Lung (tissue), 12 donors: Measurements from ENCODE around the gene ABCF2. TPM values are rescaled to one million over a fixed set of nuclear protein-coding genes. Genes with fewer than 3 reads are reported as not detected.

Experiments
- ATAC-seq: fragments of 200-7000 bp; cut with Tn5 transposase; one replicate; pipeline ENCODE4 v1.9.1; 2020; ENCODE audit warnings: moderate number of reproducible peaks; ENCODE audit not compliant: insufficient read depth, low FRiP score
- DNase-seq, 3 donors: peaks; one replicate each; pipeline ENCODE4 v3.0.0-alpha.2; 2013 to 2017
- H3K27ac ChIP-seq, 2 donors: one replicate each; pipeline ENCODE4 v1.5.1; 2013; ENCODE audit warnings: mild to moderate bottlenecking in 2 of 2, moderate library complexity in 2 of 2, control low read depth in 1 of 2, inconsistent platforms in 1 of 2, low read depth in 1 of 2, low read length in 1 of 2
- H3K27me3 ChIP-seq, 3 donors: one replicate each; pipeline ENCODE4 v1.5.1; 2013; ENCODE audit warnings: low read length in 2 of 3; ENCODE audit not compliant: control insufficient read depth in 3 of 3, insufficient read depth in 3 of 3
- H3K36me3 ChIP-seq, 4 donors: one replicate each; pipeline ENCODE4 v1.5.1; 2013; ENCODE audit warnings: low read length in 4 of 4, mild to moderate bottlenecking in 1 of 4, moderate library complexity in 1 of 4; ENCODE audit not compliant: control insufficient read depth in 4 of 4, insufficient read depth in 4 of 4
- H3K4me1 ChIP-seq, 5 donors: one replicate each; pipeline ENCODE4 v1.5.1; 2013; ENCODE audit warnings: low read length in 5 of 5, mild to moderate bottlenecking in 2 of 5, moderate library complexity in 1 of 5; ENCODE audit not compliant: control insufficient read depth in 5 of 5, insufficient read depth in 5 of 5
- H3K4me3 ChIP-seq: one replicate; pipeline ENCODE4 v1.5.1; 2013; ENCODE audit warnings: mild to moderate bottlenecking, control low read depth, moderate library complexity
- H3K9ac ChIP-seq, 2 donors: one replicate each; pipeline ENCODE4 v1.5.1; 2013; ENCODE audit warnings: low read length in 2 of 2, control low read depth in 1 of 2; ENCODE audit not compliant: insufficient read depth in 1 of 2
- H3K9me3 ChIP-seq, 4 donors: one replicate each; pipeline ENCODE4 v1.5.1; 2013; ENCODE audit warnings: low read length in 3 of 4, mild to moderate bottlenecking in 1 of 4, moderate library complexity in 1 of 4; ENCODE audit not compliant: control insufficient read depth in 4 of 4, insufficient read depth in 3 of 4
- WGBS, 2 donors: extraction: QIAGEN DNeasy Blood & Tissue Kit; methylation state at CpG; one replicate each; pipeline ENCODE4 v1.1.7; 2013; 5-methylcytosine and 5-hydroxymethylcytosine counted together
- polyA plus RNA-seq, 2 donors: library from polyadenylated mRNA; stranded (reverse); fragments of 200-250 nt; gene quantifications; one replicate each; pipeline ENCODE4 v1.2.1, GENCODE V29; 2013
- total RNA-seq, 2 donors: library from RNA; depleted of rRNA in 1 of 2; stranded (reverse); fragments of >200 nt in 1 of 2; gene quantifications; one replicate each; pipeline ENCODE4 v1.2.1, GENCODE V29; 2014 to 2021
- TF ChIP-seq, protein P1 (sequence below): IDR thresholded peaks from 2 replicates; pipeline ENCODE4 v1.5.1; 2012; ENCODE audit warnings: mild to moderate bottlenecking; ENCODE audit errors: control extremely low read depth, extremely low read depth
- donor health status: control.
- donor health status: control.
- donor health status: Bipolar disorder and iron deficiency.
- donor health status: healthy.
- donor health status: DM: yes; HTN: yes; CAD: no.

ABCF2 gene
- total and polyA plus RNA-seq, 4 donors = 13.2 to 36.3 (median 25.8) TPM

DNA sequence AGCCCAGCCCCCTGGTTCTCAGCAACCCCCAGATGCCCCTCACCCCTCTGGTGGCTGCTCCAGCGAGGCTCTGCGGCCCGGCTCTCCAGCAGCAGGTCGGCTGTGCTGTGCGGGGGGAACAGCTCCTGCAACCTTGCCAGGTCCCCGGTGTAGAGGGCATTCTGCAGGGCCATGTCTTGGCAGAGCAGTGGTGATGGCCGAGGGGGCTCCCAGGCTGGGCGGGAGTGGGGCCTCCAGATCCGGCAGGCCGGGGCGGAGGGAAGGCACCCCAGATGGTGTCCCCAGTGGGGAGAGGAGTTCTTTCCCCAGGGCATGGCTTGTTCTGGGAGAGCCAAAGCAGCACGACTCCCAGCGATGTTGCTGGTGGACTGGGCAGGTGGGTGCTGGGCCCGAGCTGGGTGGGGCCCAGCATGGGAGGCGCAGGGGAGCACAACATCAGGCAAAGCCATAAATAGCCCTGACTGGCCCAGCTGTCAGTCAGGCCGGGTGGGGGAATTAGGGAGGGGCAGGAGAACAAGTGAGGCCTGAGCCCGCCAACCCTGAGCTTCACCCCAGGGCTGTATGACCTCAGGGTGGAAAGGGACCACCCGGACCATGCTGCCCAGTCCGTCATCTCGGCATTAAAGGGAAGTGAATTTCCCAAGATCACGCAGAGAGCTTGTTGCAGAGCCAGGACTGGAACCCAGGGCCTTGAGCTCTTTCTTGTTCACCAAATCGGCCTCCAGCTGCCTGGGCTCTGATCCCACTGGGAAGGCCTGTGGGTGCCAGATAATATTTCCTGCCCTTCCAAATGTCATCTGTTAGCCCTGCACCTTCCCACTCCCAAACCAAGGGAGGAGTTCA lies 39.4 kb downstream of the ABCF2 start:
- Histone ChIP-seq H3K27ac (peak overlapping the region in 1 of 2 donors; percentile 90), H3K4me1 (peaks cover 0 to 5% (median 0%) of the 10 kb centered on the region in 5 donors), H3K27me3 (no peaks in the 10 kb centered on the region), H3K9ac (no peak overlapping the region), H3K9me3 (no peaks in the 10 kb centered on the region), H3K36me3 (no peaks in the 10 kb centered on the region), H3K4me3 (no peak overlapping the region)
- TF ChIP-seq, protein P1, sequence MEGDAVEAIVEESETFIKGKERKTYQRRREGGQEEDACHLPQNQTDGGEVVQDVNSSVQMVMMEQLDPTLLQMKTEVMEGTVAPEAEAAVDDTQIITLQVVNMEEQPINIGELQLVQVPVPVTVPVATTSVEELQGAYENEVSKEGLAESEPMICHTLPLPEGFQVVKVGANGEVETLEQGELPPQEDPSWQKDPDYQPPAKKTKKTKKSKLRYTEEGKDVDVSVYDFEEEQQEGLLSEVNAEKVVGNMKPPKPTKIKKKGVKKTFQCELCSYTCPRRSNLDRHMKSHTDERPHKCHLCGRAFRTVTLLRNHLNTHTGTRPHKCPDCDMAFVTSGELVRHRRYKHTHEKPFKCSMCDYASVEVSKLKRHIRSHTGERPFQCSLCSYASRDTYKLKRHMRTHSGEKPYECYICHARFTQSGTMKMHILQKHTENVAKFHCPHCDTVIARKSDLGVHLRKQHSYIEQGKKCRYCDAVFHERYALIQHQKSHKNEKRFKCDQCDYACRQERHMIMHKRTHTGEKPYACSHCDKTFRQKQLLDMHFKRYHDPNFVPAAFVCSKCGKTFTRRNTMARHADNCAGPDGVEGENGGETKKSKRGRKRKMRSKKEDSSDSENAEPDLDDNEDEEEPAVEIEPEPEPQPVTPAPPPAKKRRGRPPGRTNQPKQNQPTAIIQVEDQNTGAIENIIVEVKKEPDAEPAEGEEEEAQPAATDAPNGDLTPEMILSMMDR = no peak
- DNase-seq (no peak), ATAC-seq (no peak)
- whole genome bisulfite sequencing, 2 donors = 85 to 87% methylated on average over 22 of the region's 22 CpGs

DNA sequence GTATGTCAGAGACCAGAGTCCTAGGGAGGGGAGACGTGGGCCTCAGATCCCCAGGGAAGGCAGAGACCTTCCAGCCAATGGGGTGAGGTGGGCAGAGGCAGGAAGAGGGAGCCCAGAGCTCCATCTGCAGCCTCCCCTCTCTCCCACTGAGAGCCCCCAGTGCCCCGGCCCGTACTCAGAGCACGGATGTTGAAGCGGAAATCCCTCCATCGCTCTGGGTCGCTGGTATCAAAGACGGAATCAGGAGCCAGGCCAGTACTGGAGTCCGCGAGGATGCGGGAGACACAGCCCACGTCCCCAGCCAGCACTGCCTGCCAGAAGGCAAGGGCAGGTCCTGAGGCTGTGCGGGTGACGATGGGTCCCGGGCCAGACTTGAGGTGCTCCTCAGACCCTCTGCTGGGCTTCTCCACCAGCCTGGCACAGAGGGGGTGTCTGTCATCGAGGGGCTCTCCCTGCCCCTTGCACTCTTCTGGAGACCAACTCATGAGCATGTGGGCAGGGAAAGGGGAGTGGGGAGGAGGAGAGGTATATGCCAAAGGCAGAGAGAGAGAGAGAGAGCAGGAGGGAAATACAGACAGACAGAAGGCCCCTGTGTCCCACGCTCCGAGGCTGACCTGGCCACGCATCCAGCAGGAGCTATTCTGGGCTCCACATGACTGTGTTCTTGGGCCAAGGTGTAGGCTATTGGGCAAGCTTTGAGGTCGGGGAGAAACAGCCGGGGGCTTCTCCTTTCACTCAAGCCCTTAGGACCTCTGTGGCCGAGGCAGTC lies 40.2 kb downstream of the ABCF2 start, which contains the start of gene ASB10:
Gene ASB10, minus strand, starts transcription at position 611 of the 769 bp plus-strand sequence. Its CDS starts 120 bp downstream, at position 491.
- WGBS, 2 donors = 77 to 85% methylated on average over 22 of the region's 22 CpGs
- Histone ChIP-seq H3K9ac (no peak within 1 kb of the TSS), H3K4me3 (no peak within 1 kb of the TSS), H3K27ac (peak within 1 kb of the TSS in 1 of 2 donors; percentile 90), H3K9me3 (no peaks in the 10 kb centered on the region), H3K36me3 (no peaks in the 10 kb centered on the region), H3K4me1 (peaks cover 0 to 5% (median 0%) of the 10 kb centered on the region in 5 donors), H3K27me3 (no peaks in the 10 kb centered on the region)
- no peak for ATAC-seq
- no peak for DNase-seq
- TF ChIP-seq, protein P1 = no peak

DNA sequence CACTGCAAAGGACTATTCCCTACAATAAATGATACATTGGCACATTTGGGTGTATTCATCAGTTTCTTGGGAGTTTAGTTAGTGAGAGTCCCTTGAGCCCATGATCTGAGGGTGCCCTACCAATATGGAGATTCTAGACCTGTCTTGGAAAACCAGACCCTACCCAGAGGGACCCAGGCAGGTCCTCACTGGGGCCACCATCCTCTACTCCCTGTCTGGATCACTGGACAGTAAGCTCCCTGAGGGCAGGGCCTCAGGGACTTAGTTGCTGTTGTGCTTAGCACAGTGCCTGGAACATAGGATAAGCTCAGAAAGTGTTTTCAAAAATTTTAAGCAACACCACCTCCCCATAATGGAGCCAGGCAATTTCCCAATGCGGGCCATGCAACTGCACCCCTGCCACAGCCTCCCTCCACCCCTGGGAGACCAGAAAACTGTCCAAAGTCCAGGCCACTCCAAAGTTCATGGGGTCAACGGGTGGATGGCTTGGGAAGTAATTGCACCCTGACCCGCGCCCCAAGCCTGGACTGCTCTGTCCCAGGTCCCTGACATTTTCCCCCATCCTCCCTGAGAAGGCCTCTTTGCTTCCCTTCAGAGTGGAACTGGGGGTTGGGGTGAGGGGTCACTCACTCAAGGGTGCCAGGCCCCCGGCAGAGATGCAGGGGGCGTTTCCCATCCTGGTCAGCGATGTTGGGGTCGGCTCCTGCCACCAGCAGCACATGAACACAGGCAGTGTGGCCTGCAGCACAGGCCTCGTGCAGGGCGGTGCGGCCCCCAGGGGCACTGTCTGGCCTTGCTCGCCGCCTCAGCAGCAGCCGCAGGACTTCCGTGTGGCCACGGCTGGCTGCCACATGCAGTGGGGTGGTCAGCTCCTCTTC lies 41.0 kb downstream of the ABCF2 start:
- H3K27me3 ChIP-seq = no peaks in the 10 kb centered on the region
- peak in 1 of 3 donors; percentile 7 for DNase-seq
- peaks cover 0 to 5% (median 0%) of the 10 kb centered on the region in 5 donors for H3K4me1 ChIP-seq
- WGBS, 2 donors = 87 to 92% methylated on average over 16 of the region's 16 CpGs
- H3K36me3 ChIP-seq = no peaks in the 10 kb centered on the region
- no peak overlapping the region for H3K4me3 ChIP-seq
- TF ChIP-seq, protein P1 = no peak
- no peak overlapping the region for H3K9ac ChIP-seq
- no peak for ATAC-seq
- no peaks in the 10 kb centered on the region for H3K9me3 ChIP-seq
- peak overlapping the region in 1 of 2 donors; percentile 90 for H3K27ac ChIP-seq
